Endodermal cell (in vitro differentiated cells): ENCODE data around the gene MAPK10. TPM values are rescaled to one million over a fixed set of nuclear protein-coding genes. Genes with fewer than 3 reads are reported as not detected.

Source experiments
- DNase-seq: peaks from one replicate; pipeline ENCODE4 v3.0.0-alpha.2; 2017
- H3K27ac ChIP-seq: 2 replicates; pipeline ENCODE4 v1.5.1; 2013; ENCODE audit warnings: mild to moderate bottlenecking, low read depth, low read length, moderate library complexity
- H3K27me3 ChIP-seq: 2 replicates; pipeline ENCODE4 v1.6.1; 2013; ENCODE audit warnings: mild to moderate bottlenecking, low read length, moderate library complexity; ENCODE audit not compliant: insufficient read depth, control insufficient read depth, poor library complexity, severe bottlenecking
- H3K36me3 ChIP-seq: 2 replicates; pipeline ENCODE4 v1.7.0; 2013; ENCODE audit warnings: mild to moderate bottlenecking, low read length, moderate library complexity; ENCODE audit not compliant: control insufficient read depth, insufficient read depth
- H3K4me1 ChIP-seq: one replicate; pipeline ENCODE4 v1.7.0; 2013; ENCODE audit warnings: low read length; ENCODE audit not compliant: control insufficient read depth, insufficient read depth
- H3K4me3 ChIP-seq: 2 replicates; pipeline ENCODE4 v1.5.1; 2013; ENCODE audit warnings: mild to moderate bottlenecking, low read length, moderate library complexity
- H3K9ac ChIP-seq: 2 replicates; pipeline ENCODE4 v1.6.1; 2013; ENCODE audit warnings: mild to moderate bottlenecking, low read length, moderate library complexity; ENCODE audit not compliant: poor library complexity, severe bottlenecking; ENCODE audit errors: extremely low read depth
- H3K9me3 ChIP-seq: 2 replicates; pipeline ENCODE4 v1.6.1; 2013; ENCODE audit warnings: mild to moderate bottlenecking, low read length, moderate library complexity; ENCODE audit not compliant: control insufficient read depth
- H3K27ac Mint-ChIP-seq: 2 replicates; pipeline ENCODE4 v1.8.0; 2020; ENCODE audit warnings: mixed read lengths
- H3K27me3 Mint-ChIP-seq: 2 replicates; pipeline ENCODE4 v1.8.0; 2021; ENCODE audit warnings: mild to moderate bottlenecking, mixed read lengths; ENCODE audit not compliant: insufficient read depth
- H3K36me3 Mint-ChIP-seq: 2 replicates; pipeline ENCODE4 v1.8.0; 2020; ENCODE audit warnings: low read depth, mixed read lengths
- H3K4me1 Mint-ChIP-seq: 2 replicates; pipeline ENCODE4 v1.8.0; 2020; ENCODE audit warnings: mixed read lengths
- H3K4me3 Mint-ChIP-seq: 2 replicates; pipeline ENCODE4 v1.8.0; 2020; ENCODE audit warnings: mild to moderate bottlenecking, moderate library complexity, mixed read lengths
- H3K9me3 Mint-ChIP-seq: 2 replicates; pipeline ENCODE4 v1.8.0; 2020; ENCODE audit warnings: mild to moderate bottlenecking, mixed read lengths
- CTCF ChIP-seq: fragments of 200-600 bp; sonication (generic); conservative IDR thresholded peaks from 2 replicates; pipeline ENCODE4 v1.5.0; 2021; ENCODE audit warnings: antibody characterized with exemption, mild to moderate bottlenecking
- WGBS, 2 experiments: methylation state at CpG; one replicate each; pipeline versions ENCODE4 v1.1.5 to v1.1.7; 2013; ENCODE audit warnings: missing lambda C conversion rate in 2 of 2, mixed read lengths in 1 of 2; ENCODE audit not compliant: insufficient coverage in 1 of 2, insufficient read length in 1 of 2; 5-methylcytosine and 5-hydroxymethylcytosine counted together
- total RNA-seq, 2 donors: library from RNA; stranded (reverse); fragmentation: NEBNext Ultra II Directional in 1 of 2; extraction: Animal tissue kit (Norgen Biotek cat#: 25700) in 1 of 2; gene quantifications; 2 replicates in 1 of 2; 3 replicates in 1 of 2; pipeline ENCODE4 v1.2.1, GENCODE V29; 2021

The MAPK10 gene
- total RNA-seq, 2 donors from 2014 or later = 45.1 to 70.2 TPM

- H3K4me1 Mint-ChIP-seq = peaks cover 33% of the 10 kb centered on the region
- WGBS, 2 experiments = 100% methylated on average over 3 of the region's 3 CpGs
- no peaks in the 10 kb centered on the region for H3K27me3 Mint-ChIP-seq
- no peak overlapping the region for H3K4me3 ChIP-seq
- H3K4me3 Mint-ChIP-seq = no peak overlapping the region
- no peaks in the 10 kb centered on the region for H3K27me3 ChIP-seq
- TF ChIP-seq CTCF = no peak
- peaks cover 34% of the 10 kb centered on the region for H3K36me3 ChIP-seq
- H3K9me3 Mint-ChIP-seq = peaks cover 16% of the 10 kb centered on the region
- no peak overlapping the region for H3K9ac ChIP-seq
- no peak for DNase-seq
- H3K27ac Mint-ChIP-seq = no peak overlapping the region
- no peak overlapping the region for H3K27ac ChIP-seq
- H3K4me1 ChIP-seq = no peaks in the 10 kb centered on the region
- peaks cover 25% of the 10 kb centered on the region for H3K9me3 ChIP-seq
- H3K36me3 Mint-ChIP-seq = peaks cover 65% of the 10 kb centered on the region
Observed at GRCh38 chr4:85951099-85951498, 408.8 kb downstream of the MAPK10 start.

- peaks cover 61% of the 10 kb centered on the region for H3K36me3 Mint-ChIP-seq
- no peak for DNase-seq
- H3K36me3 ChIP-seq = peaks cover 29% of the 10 kb centered on the region
- no peak overlapping the region for H3K4me3 Mint-ChIP-seq
- H3K9me3 Mint-ChIP-seq = no peaks in the 10 kb centered on the region
- no peak overlapping the region for H3K4me3 ChIP-seq
- H3K4me1 ChIP-seq = no peaks in the 10 kb centered on the region
- H3K27me3 ChIP-seq = no peaks in the 10 kb centered on the region
- no peaks in the 10 kb centered on the region for H3K9me3 ChIP-seq
- H3K9ac ChIP-seq = no peak overlapping the region
- peaks cover 8% of the 10 kb centered on the region for H3K4me1 Mint-ChIP-seq
- TF ChIP-seq CTCF = no peak
- no peak overlapping the region for H3K27ac Mint-ChIP-seq
- H3K27ac ChIP-seq = no peak overlapping the region
- H3K27me3 Mint-ChIP-seq = no peaks in the 10 kb centered on the region
Observed at GRCh38 chr4:85946821-85947220, 413.0 kb downstream of the MAPK10 start.

GRCh38 chr4:85942107-85942506 lies 417.7 kb downstream of the MAPK10 start:
- Histone ChIP-seq H3K9me3 (no peaks in the 10 kb centered on the region), H3K4me3 (no peak overlapping the region), H3K27ac (no peak overlapping the region), H3K4me1 (no peaks in the 10 kb centered on the region), H3K9ac (no peak overlapping the region), H3K27me3 (no peaks in the 10 kb centered on the region), H3K36me3 (peaks cover 26% of the 10 kb centered on the region)
- no peaks in the 10 kb centered on the region for H3K27me3 Mint-ChIP-seq
- H3K4me3 Mint-ChIP-seq = no peak overlapping the region
- TF ChIP-seq CTCF = no peak
- DNase-seq = no peak
- no peaks in the 10 kb centered on the region for H3K9me3 Mint-ChIP-seq
- 89 to 93% methylated on average over 5 of the region's 5 CpGs for WGBS, 2 experiments
- peaks cover 4% of the 10 kb centered on the region for H3K4me1 Mint-ChIP-seq
- no peak overlapping the region for H3K27ac Mint-ChIP-seq
- peaks cover 39% of the 10 kb centered on the region for H3K36me3 Mint-ChIP-seq
